ENCODE measurements around the gene TEDC1.
A peak's percentile ranks its signal among the peaks of the same experiment; 100 is the strongest.

TEDC1 gene

DNA sequence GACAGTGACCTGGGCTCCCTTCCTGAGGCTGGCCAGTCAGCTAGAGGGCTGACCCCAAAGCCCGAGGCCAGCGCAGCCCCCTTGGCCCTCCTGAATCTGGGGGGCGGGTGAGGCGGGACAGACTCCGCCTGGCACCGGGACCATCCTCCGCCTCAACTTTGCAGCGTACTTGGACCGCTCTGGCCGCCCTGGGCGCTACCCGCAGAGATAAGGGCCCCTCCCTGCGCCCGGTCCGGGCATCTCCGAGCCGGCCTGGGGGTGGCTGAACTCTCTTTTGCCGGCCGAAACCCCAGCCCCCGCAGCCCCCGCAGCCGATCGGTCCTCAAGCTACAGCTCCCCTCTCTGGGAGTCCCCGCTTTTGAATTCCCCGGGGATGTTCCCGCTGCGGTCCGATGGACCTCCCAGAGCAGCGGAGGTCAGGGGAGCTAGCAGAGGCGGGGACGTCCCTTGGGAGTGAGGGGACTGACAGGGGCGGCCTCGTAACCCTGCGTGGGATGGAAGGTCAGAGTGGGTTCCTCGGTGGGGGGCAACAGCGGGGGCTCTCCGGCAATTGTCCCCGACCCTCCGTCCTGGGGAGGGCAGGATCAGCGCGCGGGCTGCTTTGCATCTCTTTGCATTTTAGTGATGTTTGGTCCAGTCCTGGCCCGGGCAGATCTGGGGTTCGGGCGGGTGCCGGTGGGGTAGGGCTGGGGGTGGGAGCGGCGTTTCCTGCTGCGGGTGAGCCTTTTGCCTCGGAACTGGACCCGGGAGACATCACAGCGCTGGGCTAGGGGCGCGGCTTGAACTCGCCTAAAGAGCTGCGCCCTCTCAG lies 4.7 kb upstream of the TEDC1 start, which contains the start of gene CRIP1:
CRIP1 (plus strand) TSS at position 724 of the 811 bp plus-strand sequence. CDS start 374 bp downstream, outside the sequence.
- DNase-seq: no peak

DNA sequence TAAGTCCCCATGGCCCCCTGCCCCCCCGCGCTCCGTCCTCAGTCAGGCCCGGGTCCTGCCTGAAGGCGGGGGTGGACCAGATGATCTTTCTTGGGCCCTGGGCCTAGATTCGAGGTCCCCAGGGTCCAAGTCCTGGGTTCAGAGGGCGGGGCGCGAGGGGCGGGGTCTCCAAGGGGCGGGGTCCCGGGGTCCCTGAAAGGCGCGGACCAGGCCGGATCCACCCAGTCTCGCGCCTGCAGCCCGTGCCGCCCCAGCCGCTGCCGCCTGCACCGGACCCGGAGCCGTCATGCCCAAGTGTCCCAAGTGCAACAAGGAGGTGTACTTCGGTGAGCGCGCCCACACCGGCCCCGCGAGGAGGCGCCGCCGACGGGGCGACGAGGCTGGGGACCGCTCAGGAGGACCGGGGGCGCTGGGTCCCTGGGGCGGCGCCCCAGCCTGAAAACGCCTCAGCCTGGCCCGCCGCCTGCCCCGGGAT lies 4.0 kb upstream of the TEDC1 start:
- peak; percentile 80 to 82 for DNase-seq

GRCh38 chr14:105487449-105487985 lies 3.5 kb upstream of the TEDC1 start:
- peak; percentile 63 to 73 for DNase-seq

DNA sequence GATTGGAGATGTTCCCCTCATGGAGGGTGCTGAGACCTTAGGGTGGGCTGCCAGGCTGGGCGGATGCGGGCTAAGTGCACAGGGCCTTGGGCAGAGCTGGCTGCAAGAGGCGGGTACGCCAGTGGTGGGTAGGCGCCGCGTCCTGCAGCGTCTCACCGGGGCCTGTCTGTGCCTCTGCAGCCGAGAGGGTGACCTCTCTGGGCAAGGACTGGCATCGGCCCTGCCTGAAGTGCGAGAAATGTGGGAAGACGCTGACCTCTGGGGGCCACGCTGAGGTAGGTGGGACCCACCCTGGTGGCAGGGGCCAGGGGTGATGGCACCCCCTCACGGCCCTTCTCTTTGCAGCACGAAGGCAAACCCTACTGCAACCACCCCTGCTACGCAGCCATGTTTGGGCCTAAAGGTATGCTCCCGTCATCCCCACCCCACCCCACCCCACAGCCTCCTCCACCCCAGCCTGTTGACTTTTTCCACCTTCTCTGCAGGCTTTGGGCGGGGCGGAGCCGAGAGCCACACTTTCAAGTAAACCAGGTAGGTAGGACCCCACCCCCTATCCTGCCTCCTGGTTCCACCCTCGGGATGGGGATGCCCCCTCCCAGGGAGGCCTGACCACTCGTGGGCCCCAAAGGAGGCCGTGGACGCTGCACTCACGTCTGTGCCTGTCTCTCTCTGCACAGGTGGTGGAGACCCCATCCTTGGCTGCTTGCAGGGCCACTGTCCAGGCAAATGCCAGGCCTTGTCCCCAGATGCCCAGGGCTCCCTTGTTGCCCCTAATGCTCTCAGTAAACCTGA lies 2.9 kb upstream of the TEDC1 start:
- DNase-seq: peak; percentile 39 to 47

DNA sequence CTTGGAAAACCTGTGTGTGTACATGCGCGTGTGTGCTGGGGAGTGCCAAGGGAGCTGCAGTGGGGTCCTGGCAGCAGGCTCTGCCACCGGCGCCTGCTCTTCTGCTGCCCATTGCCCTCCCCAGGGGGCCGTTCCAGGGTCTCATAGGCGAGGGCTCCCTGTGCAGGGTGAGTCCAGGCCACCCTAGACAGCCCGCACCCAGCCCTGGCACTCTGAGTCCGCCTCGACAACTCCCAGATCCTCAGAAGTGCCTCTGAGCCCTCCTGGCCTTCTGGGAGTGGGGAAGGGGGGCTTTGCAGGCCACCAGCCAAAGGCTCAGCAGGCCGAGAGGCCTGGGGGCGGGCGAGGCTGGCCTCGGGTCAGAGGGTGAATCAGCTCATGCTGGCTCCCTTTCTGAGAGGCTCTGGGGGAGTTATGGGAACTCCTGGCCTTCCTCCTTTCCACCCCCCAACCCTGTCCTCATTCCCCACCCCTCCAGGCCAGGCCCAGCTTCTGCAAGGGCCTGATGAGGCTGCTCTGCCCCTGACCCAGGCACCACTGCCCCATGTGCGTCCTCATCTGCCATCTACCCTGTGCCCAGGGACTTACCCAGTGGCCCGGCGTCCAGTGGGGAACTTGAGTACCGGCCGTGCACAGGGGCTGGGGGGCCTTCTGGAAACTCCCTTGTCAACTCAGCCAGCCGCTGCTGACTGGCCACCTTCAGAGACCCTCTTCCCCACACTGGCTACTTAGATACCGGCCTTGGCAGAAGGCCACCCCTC lies 2.1 kb upstream of the TEDC1 start:
- no peak for DNase-seq

- DNase-seq: peak; percentile 86 to 89
Measured at GRCh38 chr14:105489542-105490266, 1.3 kb upstream of the TEDC1 start.

GRCh38 chr14:105490267-105490571 lies 827 bp upstream of the TEDC1 start:
- DNase-seq: peak in 1 of 2 experiments; percentile 38

- DNase-seq: peak; percentile 94 to 96
Measured at GRCh38 chr14:105491366-105491973, 424 bp downstream of the TEDC1 start.

DNA sequence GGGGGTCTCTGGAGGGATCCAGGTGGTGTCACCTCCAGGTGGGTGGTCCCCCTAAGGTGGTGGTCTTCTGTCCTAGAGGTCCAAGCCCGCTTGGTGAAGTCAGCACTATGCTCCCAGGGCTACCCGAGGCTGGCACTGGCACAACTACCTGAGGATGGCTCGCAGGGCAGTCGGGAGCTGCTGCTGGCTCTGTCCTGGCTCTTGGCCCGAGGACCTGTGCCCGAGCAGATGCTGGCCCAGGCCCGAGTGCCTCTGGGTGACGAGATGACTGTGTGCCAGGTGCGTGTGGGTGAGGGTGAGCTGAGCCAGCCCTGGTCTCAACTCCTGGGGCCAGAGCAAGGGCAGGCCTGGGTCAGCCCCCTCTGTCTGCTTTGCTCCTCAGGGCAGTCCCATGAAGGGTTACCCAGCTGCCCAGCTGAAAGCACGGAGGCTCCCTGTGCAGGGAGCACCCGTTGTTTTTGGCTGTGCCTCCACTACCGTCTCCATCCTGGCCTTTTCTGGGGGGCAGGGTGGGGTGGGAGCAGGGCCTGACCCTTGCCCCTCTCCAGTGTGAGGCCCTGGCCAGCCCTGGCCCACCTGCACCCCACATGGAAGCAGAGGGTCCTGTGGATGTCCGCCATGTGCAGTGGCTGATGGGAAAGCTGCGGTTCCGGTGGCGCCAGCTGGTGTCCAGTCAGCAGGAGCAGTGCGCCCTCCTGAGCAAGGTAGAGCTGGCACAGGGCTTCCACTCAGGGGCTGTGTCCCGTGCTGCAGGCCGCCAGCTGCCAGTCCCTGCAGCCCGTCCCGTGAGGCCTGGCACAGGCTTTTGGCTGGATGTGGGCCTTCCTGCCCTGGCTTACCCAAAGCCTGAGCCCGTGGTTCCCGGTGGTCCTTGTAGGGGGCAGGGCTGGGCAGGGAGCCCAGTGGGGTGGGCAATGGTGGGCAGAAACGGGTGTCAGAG lies 1.3 kb downstream of the TEDC1 start:
- no peak for DNase-seq

- DNase-seq: no peak
Measured at GRCh38 chr14:105492971-105493871, 2.2 kb downstream of the TEDC1 start.

DNA sequence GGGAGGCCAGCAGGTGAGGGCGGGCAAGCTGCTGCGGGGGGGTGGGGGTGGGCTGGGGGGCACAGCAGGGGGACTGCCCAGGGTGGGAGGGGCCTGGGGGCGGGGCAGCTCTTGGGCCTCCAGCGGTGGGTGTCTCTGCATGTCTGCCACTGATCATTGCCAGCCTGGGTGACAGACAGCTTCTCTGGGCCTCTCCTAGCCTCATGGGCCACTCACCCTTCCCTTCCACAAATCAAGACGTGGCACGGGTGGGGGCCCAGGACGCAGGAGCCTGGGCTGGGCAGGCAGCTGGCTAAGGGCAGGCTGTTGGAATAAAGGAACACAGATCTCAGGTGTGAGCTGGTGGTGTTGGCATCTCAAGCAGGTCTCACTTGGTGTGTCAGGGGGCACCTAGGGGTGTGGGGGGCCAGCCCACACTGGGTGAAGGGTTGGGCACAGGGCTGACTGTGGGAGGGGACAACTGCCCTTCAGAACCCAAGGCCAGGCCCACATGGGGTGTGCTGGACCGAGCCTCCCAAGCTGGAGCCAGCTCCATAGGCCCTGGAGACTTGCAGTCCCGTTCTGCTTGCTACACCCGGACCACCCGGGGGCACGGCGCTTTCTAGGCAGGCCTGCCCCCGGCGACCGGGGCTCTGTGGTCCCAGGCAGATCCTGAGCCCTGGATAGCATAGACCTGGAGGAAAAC lies 3.0 kb downstream of the TEDC1 start:
- DNase-seq: no peak

- DNase-seq: no peak
Measured at GRCh38 chr14:105494606-105494929, 3.5 kb downstream of the TEDC1 start.

GRCh38 chr14:105495101-105495989 lies 4.3 kb downstream of the TEDC1 start:
- no peak for DNase-seq

GRCh38 chr14:105495990-105496830 lies 5.2 kb downstream of the TEDC1 start:
- no peak for DNase-seq

- no peak for DNase-seq
Measured at GRCh38 chr14:105496831-105497591, 6.0 kb downstream of the TEDC1 start.

All from activated CD4-positive, alpha-beta T cell treated with anti-CD3 and anti-CD28 coated beads, Interleukin-2, amount 50 U/mL, for 48 hours (primary cell).